GM23338 (cell line): ENCODE results near the gene KRT32. TPM values are rescaled to one million over a fixed set of nuclear protein-coding genes. Genes with fewer than 3 reads are reported as not detected.

ENCODE experiments used
- ATAC-seq: fragments of 200-7000 bp; cut with Tn5 transposase; 3 replicates; pipeline ENCODE4 v1.9.1; 2020
- DNase-seq: peaks from one replicate; pipeline ENCODE4 v3.0.0-alpha.2; 2015; ENCODE audit warnings: low spot score
- H2AFZ ChIP-seq: fragments of 200-600 bp; sonication (generic); 2 replicates; pipeline ENCODE4 v1.8.0; 2016; ENCODE audit warnings: antibody characterized with exemption, mild to moderate bottlenecking, moderate library complexity
- H3F3A ChIP-seq: fragments of 200-600 bp; sonication (generic); replicated peaks from 2 replicates; pipeline ENCODE4 v1.8.0; 2017; ENCODE audit warnings: antibody characterized with exemption, mixed run types, low read depth
- H3K27ac ChIP-seq: fragments of 200-600 bp; sonication (generic); 2 replicates; pipeline ENCODE4 v1.6.1; 2016; ENCODE audit warnings: low read depth
- H3K27me3 ChIP-seq: fragments of 200-600 bp; sonication (generic); 2 replicates; pipeline ENCODE4 v1.8.0; 2016; ENCODE audit warnings: mild to moderate bottlenecking, mixed run types, moderate library complexity; ENCODE audit not compliant: insufficient read depth
- H3K36me3 ChIP-seq: fragments of 200-600 bp; sonication (generic); 2 replicates; pipeline ENCODE4 v1.8.0; 2016; ENCODE audit warnings: mild to moderate bottlenecking; ENCODE audit not compliant: insufficient read depth
- H3K4me1 ChIP-seq: fragments of 200-600 bp; sonication (generic); 2 replicates; pipeline ENCODE4 v1.8.0; 2016; ENCODE audit warnings: mild to moderate bottlenecking, moderate library complexity; ENCODE audit not compliant: insufficient read depth
- H3K4me2 ChIP-seq: fragments of 200-600 bp; sonication (generic); 2 replicates; pipeline ENCODE4 v1.7.1; 2017; ENCODE audit warnings: mixed run types
- H3K4me3 ChIP-seq: fragments of 200-600 bp; sonication (generic); 2 replicates; pipeline ENCODE4 v1.6.1; 2016; ENCODE audit warnings: mixed run types
- H3K79me2 ChIP-seq: fragments of 200-600 bp; sonication (generic); replicated peaks from 2 replicates; pipeline ENCODE4 v1.8.0; 2017; ENCODE audit warnings: mild to moderate bottlenecking; ENCODE audit not compliant: insufficient read depth
- H3K9me2 ChIP-seq: fragments of 200-600 bp; sonication (generic); 2 replicates; pipeline ENCODE4 v1.8.0; 2017; ENCODE audit not compliant: insufficient read depth
- H4K20me1 ChIP-seq: fragments of 200-600 bp; sonication (generic); replicated peaks from 2 replicates; pipeline ENCODE4 v1.8.0; 2017; ENCODE audit warnings: mild to moderate bottlenecking; ENCODE audit not compliant: insufficient read depth
- H3K27ac Mint-ChIP-seq: 2 replicates; pipeline ENCODE4 v1.8.0; 2020; ENCODE audit warnings: inconsistent platforms, mild to moderate bottlenecking, moderate library complexity, mixed read lengths
- H3K27me3 Mint-ChIP-seq: 3 replicates; pipeline ENCODE4 v1.8.0; 2022; ENCODE audit warnings: low read depth, mild to moderate bottlenecking, moderate library complexity, mixed read lengths, inconsistent platforms; ENCODE audit not compliant: insufficient read depth, poor library complexity
- H3K36me3 Mint-ChIP-seq: 3 replicates; pipeline ENCODE4 v1.8.0; 2021; ENCODE audit warnings: low read depth, mild to moderate bottlenecking, inconsistent platforms, moderate library complexity, mixed read lengths
- H3K4me1 Mint-ChIP-seq: 3 replicates; pipeline ENCODE4 v1.8.0; 2020; ENCODE audit warnings: mild to moderate bottlenecking, inconsistent platforms, mixed read lengths
- H3K4me3 Mint-ChIP-seq: 3 replicates; pipeline ENCODE4 v1.8.0; 2021; ENCODE audit warnings: moderate library complexity, mild to moderate bottlenecking, inconsistent platforms, mixed read lengths
- H3K9me3 Mint-ChIP-seq: 3 replicates; pipeline ENCODE4 v1.8.0; 2020; ENCODE audit warnings: moderate library complexity, mild to moderate bottlenecking, inconsistent platforms, mixed read lengths
- CREB1 ChIP-seq: fragments of 250-450 bp; sonication (Bioruptor Pico); IDR thresholded peaks from 2 replicates; pipeline ENCODE4 v1.5.0; 2020; ENCODE audit warnings: low read depth, mild to moderate bottlenecking, moderate library complexity
- EZH2phosphoT487 ChIP-seq: fragments of 200-600 bp; sonication (generic); IDR thresholded peaks from one replicate; pipeline ENCODE4 v1.8.1; 2018; ENCODE audit warnings: antibody characterized with exemption; ENCODE audit not compliant: unreplicated experiment
- JUNB ChIP-seq: IDR thresholded peaks from one replicate; pipeline ENCODE4 v1.6.1; 2016; ENCODE audit warnings: antibody characterized with exemption; ENCODE audit not compliant: unreplicated experiment
- NANOG ChIP-seq: IDR thresholded peaks from 2 replicates; pipeline ENCODE4 v1.6.1; 2016; ENCODE audit warnings: antibody characterized with exemption, borderline replicate concordance
- POLR2AphosphoS5 ChIP-seq: IDR thresholded peaks from 2 replicates; pipeline ENCODE4 v1.6.1; 2016; ENCODE audit warnings: antibody characterized with exemption, low read depth
- REST ChIP-seq: IDR thresholded peaks from one replicate; pipeline ENCODE4 v1.6.1; 2018; ENCODE audit warnings: antibody characterized with exemption; ENCODE audit not compliant: unreplicated experiment
- STAT1 ChIP-seq: IDR thresholded peaks from one replicate; pipeline ENCODE4 v1.6.1; 2016; ENCODE audit warnings: antibody characterized with exemption; ENCODE audit not compliant: unreplicated experiment
- ZNF114 ChIP-seq: fragments of 250-450 bp; sonication (Bioruptor Pico); IDR thresholded peaks from 2 replicates; pipeline ENCODE4 v1.5.0; 2020; ENCODE audit warnings: mild to moderate bottlenecking, moderate library complexity
- ZNF331 ChIP-seq: fragments of 250-450 bp; sonication (Bioruptor Pico); IDR thresholded peaks from 2 replicates; pipeline ENCODE4 v1.5.0; 2020; ENCODE audit warnings: low read depth, mild to moderate bottlenecking, moderate library complexity
- polyA plus RNA-seq: library from polyadenylated mRNA; unstranded; fragments of >200 nt; fragmentation: Nextera tagmentation; extraction: Ambion mirVana; gene quantifications from 2 replicates; pipeline ENCODE4 v1.2.1, GENCODE V29; 2016
- total RNA-seq: library from RNA; depleted of rRNA; stranded (reverse); fragments of >200 nt; shearing (Covaris generic); gene quantifications from 2 replicates; pipeline ENCODE4 v1.2.3, GENCODE V29; 2014
- TF ChIP-seq, protein P1 (sequence below), 2 experiments: fragments of 200-600 bp in 1 of 2; sonication (generic) in 1 of 2; conservative IDR thresholded peaks; 2 replicates each; pipeline versions ENCODE4 v1.5.1 to v1.6.1; 2016 to 2017; ENCODE audit warnings: antibody characterized with exemption in 2 of 2, low read depth in 2 of 2, mild to moderate bottlenecking in 2 of 2, moderate library complexity in 1 of 2
- TF ChIP-seq, protein P2 (sequence below): IDR thresholded peaks from 2 replicates; pipeline ENCODE4 v1.6.1; 2016; ENCODE audit warnings: antibody characterized with exemption

Gene KRT32
- total and polyA plus RNA-seq, 2 experiments from 2014 or later, result not detected

- TF ChIP-seq, protein P1, sequence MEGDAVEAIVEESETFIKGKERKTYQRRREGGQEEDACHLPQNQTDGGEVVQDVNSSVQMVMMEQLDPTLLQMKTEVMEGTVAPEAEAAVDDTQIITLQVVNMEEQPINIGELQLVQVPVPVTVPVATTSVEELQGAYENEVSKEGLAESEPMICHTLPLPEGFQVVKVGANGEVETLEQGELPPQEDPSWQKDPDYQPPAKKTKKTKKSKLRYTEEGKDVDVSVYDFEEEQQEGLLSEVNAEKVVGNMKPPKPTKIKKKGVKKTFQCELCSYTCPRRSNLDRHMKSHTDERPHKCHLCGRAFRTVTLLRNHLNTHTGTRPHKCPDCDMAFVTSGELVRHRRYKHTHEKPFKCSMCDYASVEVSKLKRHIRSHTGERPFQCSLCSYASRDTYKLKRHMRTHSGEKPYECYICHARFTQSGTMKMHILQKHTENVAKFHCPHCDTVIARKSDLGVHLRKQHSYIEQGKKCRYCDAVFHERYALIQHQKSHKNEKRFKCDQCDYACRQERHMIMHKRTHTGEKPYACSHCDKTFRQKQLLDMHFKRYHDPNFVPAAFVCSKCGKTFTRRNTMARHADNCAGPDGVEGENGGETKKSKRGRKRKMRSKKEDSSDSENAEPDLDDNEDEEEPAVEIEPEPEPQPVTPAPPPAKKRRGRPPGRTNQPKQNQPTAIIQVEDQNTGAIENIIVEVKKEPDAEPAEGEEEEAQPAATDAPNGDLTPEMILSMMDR (conservative IDR thresholded peaks at IDR 0.05; ENCODE audit: low read depth in 2 of 2), result no peak
- TF ChIP-seq ZNF114 (CRISPR knock-in tag), result no peak
Measured at GRCh38 chr17:41439375-41439774, 27.8 kb downstream of the KRT32 start (continued).

- H3K9me2 ChIP-seq, result 0 out of 2 replicates have a peak, but pooled peaks cover 3% of the 10 kb centered on the region
- Mint-ChIP-seq H3K27ac (no peak overlapping the region), H3K9me3 (peaks cover 4% of the 10 kb centered on the region; the same call in 2 of the 3 replicates), H3K4me3 (no peak overlapping the region), H3K4me1 (no peaks in the 10 kb centered on the region), H3K27me3 (peaks cover 3% of the 10 kb centered on the region), H3K36me3 (no peaks in the 10 kb centered on the region)
- no peak overlapping the region for H3K4me2 ChIP-seq
- ATAC-seq (no peak), DNase-seq (no peak)
- H3K36me3 ChIP-seq, result no peaks in the 10 kb centered on the region; the same call in 1 of the 2 replicates
- H2AFZ ChIP-seq, result no peak overlapping the region
- no peaks in the 10 kb centered on the region for H3K79me2 ChIP-seq
- no peaks in the 10 kb centered on the region for H4K20me1 ChIP-seq
- no peak for TF ChIP-seq CREB1 (CRISPR knock-in tag)
- TF ChIP-seq NANOG, result no peak
- TF ChIP-seq, protein P1 (conservative IDR thresholded peaks at IDR 0.05; ENCODE audit: low read depth in 2 of 2), result no peak
- no peak for TF ChIP-seq STAT1
- TF ChIP-seq REST, result no peak
- TF ChIP-seq EZH2phosphoT487, result no peak
- TF ChIP-seq ZNF331 (CRISPR knock-in tag), result no peak
- no peak for TF ChIP-seq JUNB
- no peak for TF ChIP-seq POLR2AphosphoS5
- no peak for TF ChIP-seq ZNF114 (CRISPR knock-in tag)
- TF ChIP-seq, protein P2, sequence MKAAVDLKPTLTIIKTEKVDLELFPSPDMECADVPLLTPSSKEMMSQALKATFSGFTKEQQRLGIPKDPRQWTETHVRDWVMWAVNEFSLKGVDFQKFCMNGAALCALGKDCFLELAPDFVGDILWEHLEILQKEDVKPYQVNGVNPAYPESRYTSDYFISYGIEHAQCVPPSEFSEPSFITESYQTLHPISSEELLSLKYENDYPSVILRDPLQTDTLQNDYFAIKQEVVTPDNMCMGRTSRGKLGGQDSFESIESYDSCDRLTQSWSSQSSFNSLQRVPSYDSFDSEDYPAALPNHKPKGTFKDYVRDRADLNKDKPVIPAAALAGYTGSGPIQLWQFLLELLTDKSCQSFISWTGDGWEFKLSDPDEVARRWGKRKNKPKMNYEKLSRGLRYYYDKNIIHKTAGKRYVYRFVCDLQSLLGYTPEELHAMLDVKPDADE, result no peak
- no peak overlapping the region for H3K27ac ChIP-seq
- H3F3A ChIP-seq, result no peaks in the 10 kb centered on the region
- no peaks in the 10 kb centered on the region for H3K27me3 ChIP-seq
- H3K4me1 ChIP-seq, result no peaks in the 10 kb centered on the region
- H3K4me3 ChIP-seq, result no peak overlapping the region
Measured at GRCh38 chr17:41437769-41438168, 29.4 kb downstream of the KRT32 start.
